Stimulated activated CD4-positive, alpha-beta T cell treated with anti-CD3 and anti-CD28 coated beads, TNF-alpha, amount 100 ng/mL, for 24 hours (primary cell): ENCODE results near the gene HTATIP2.
"Not testable (repeated sequence)": the region's sequence is repeated elsewhere in the genome, so short reads cannot be mapped to it uniquely, and the experiment has no call there.

Source experiments
- DNase-seq, 3 experiments: peaks; one replicate each; pipeline ENCODE4 v3.0.0-alpha.2; 2020; ENCODE audit warnings: low read depth in 3 of 3

The HTATIP2 gene

DNA sequence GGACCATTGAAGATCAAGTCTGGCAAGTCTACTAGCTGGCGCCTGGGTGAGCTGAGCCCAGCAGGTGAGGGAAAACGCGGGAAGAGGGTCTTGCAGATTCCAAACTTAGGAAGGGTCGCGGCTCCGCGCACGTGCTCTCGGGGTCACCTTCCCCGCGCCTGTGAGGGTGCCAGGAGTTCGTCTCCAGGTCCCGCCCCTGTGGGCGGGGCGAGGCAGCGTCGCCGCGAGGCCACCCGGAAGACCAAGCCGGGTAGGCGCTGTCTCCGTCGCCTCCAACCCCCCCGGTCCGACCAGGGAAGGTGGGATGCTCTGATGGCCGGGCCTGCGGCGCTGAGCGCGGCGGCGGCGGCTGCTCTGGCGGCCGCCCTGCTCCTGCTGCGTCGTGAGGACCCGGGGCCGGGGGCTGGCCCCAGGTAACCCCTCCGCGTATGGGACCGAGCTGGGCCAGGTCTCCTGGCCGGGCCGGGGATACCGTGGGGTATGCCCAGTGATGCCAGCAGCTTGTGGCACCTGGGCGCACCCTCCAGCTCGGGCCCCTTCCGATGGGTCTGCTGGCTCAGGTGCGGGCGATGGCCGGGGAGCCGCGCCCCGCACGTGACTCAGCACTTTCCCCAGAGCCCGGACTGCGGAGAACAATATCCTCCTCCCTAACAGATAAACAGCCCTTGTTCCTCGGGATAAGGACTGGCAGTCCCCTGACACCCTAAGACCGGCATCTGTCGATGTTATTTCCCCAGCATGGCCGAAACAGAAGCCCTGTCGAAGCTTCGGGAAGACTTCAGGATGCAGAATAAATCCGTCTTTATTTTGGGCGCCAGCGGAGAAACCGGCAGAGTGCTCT lies at the start of gene HTATIP2:
Gene HTATIP2 (plus strand): TSS at position 215 of the 841 bp plus-strand sequence. CDS start 524 bp downstream, at position 739.
- DNase-seq, result peak; percentile 41 to 71 (median 50)

DNA sequence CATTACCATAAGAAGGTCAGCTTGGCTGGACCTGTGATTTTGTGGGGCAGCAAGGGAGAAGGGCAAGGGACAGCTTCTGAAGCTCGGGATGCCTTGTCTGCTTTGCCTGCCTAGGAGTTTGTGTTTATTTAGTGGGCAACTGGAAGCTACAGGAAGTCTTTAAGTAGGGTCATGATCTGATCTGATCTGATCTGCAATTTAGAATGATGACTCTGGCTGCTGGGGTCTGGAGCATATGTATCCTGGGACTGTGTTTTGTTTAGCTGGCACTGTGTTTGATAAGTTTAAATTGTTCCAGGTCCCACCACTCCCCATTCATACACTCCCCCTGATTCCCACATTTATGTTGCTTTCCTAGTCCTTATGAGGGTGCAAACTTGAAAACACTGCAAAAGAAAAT lies 47.7 kb upstream of the HTATIP2 start:
- no peak for DNase-seq

GRCh38 chr11:20321177-20321576 lies 42.3 kb upstream of the HTATIP2 start:
- DNase-seq, result no peak

DNA sequence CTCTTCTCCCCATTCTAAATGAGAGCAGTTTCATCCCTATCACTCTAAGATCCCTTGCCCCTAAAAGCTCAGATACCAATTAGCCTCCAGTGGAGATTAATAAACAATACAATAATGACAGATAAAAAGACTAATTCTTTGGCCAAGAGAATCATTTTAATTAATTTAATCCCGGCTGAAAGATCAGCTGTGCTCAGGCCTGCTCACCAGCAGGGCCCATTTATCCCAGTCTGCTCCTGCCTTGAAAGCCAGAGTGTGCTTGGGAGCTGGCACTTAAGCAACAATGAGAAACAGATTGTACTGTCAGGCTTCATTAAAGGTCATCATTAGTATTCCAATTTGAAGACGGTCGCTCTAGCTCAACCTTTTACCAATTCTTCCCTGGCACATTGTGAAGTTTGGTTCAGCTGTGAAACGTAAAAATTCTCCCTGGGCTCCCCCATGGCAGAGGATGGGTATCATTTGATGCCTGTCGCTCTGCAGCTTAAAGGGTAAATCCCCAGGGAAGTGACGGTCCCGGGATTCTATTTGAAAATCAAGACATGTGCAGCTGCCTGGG lies 36.1 kb upstream of the HTATIP2 start:
- DNase-seq, result no peak

DNA sequence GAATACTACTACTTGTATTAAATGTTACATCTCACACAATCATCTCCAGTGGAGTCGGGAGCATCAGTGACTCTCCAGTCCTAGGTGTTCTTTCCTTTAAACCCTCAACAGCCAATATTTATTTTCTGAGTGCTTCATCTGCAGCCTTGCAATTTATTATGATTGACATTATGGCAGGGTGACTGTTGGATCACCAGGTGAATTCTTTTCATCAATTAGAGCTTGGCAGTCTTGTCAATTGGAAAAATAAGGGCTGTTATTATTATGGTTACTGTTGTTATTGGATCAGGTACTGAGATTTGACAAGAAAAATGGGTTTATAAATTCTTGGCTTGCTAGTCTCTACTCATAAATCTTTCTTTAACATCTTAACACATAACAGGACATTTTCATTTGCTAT lies 27.5 kb upstream of the HTATIP2 start:
- no peak for DNase-seq

- DNase-seq, result no peak
Measured at GRCh38 chr11:20337526-20338154, 25.9 kb upstream of the HTATIP2 start.

GRCh38 chr11:20342347-20343141 lies 21.0 kb upstream of the HTATIP2 start:
- DNase-seq, result no peak

DNA sequence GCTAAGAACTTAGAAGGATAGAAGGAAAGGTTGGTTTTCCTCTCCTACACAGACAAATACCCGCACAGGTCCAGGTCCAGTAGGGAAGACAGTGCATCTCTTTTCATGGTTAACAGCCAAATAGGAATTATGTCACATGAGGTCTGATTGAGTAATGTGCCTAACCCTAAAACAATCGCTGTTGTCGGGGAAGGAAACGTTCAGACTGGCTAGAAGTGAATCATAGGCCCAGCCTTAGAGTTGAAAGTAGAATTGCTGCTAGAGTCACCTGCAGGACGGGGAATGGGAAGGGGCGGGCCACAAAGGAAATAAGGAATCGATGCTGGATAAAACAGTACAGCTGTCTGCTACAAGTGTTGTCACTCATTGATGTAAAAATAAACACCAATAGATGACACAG lies 12.4 kb upstream of the HTATIP2 start:
- no peak for DNase-seq

- DNase-seq, result no peak
Measured at GRCh38 chr11:20351751-20352262, 11.7 kb upstream of the HTATIP2 start.

DNA sequence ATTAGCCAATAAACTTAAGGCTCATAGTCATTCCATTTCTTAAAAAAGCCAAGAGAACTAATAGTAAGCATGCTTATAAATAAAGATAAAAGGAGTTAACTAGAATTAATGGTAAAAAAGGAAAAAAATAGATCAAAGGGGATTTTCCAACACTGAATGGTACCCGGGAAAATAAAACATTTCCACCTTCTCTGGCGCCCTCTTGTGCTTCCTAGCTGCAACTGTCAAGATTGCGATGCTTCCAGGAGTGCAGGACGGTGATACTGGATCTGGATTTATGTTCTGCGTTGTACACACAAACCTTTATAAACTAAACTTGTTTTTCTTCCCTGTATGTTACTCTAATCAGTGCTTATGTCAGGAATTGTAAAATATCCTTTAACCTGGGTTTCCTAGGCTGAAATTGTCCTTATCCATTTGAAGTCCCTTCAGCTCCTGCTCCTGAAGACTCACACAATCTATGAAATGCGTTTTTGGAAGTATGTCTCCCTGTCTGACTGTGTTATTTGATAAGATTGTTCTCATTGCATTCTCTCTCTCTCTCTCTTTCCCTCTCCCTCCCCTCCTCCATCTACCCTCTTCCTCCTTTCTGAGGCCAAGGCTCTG lies 9.6 kb upstream of the HTATIP2 start:
- no peak for DNase-seq

DNA sequence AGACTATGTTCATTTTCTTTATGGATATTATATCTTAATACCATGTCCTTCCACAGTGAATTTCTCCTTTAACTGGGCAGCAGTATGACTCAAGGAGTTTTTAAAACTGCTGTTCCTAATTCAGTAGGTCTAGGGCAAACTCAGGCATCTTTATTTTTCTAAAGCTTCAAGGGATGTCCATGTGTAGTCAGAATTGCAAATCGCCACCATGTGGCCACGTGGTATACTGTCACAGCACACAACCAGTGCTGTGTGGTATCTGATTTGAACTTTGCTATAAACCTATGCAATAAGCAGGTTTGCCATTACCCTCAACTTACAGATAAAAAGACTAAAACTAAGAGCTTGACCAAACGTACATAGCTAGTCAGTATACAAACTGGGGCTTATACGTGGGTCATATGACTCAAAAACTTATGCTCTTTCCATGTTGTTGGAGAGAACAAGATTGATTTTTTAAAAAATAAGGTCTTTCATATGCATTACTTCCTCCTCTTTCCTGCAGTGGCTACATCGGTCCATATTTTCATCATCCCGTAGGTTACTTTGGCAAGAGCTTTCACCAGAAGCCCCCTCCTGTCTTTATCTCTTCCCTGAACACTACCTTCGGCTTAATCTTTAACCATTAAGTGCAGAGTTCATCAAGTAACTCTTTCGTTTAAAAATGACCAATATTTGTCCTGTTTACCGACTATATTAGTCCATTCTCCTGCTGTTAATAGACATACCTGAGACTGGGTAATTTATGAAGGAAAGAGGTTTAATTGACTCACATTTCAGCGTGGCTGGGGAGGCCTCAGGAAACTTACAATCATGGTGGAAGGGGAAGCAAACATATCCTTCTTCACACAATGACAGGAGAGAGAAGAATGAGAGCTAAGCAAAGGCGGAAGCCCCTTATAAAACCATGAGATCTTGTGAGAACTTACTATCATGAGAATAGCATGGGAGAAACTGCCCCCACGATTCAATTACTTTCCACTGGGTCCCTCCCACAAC lies 8.0 kb upstream of the HTATIP2 start:
- no peak for DNase-seq

GRCh38 chr11:20357150-20357549 lies 6.4 kb upstream of the HTATIP2 start:
- no peak for DNase-seq

GRCh38 chr11:20360650-20361049 lies 2.9 kb upstream of the HTATIP2 start:
- DNase-seq, result no peak

DNA sequence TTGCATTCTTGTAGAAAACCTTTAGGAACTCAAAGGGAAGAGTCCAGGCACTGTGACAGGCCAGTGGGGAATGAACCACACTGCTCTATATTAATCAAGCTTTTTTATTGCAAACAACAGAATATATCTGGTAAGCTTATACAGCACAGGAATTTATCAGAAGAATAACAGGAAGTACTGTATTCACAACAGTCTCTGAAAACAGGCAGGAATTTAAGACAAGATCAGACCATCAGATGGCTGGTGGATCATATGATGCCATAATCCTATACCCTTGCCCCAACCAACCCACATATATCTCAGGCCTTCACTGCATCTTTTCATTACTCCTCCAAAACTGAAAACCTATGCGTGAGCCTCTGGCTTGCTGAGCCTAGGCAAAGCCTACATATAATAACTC lies 1.0 kb upstream of the HTATIP2 start:
- no peak for DNase-seq

- no peak for DNase-seq
Measured at GRCh38 chr11:20363149-20363499, 390 bp upstream of the HTATIP2 start.

DNA sequence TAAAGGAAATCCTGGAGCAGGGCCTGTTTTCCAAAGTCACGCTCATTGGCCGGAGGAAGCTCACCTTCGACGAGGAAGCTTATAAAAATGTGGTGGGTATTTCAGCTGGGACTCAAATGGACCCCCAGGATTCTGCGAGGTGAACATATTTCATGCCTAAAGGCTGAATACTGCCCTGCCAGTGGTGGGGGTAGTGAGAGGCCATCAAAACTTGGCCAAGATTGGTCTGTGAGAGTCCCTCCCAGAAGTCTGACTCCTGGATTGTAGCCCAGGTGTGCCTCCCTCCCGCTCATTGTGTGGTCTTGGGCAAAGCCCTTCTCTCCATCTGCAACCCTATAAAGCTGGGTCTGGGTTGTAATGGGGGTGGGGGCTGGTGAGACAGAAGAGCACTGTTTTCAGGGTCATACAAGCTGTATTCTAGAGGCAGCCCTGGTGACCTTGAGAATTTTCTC lies 853 bp downstream of the HTATIP2 start:
- DNase-seq, result no peak

- not testable (repeated sequence) for DNase-seq
Measured at GRCh38 chr11:20365465-20365864, 2.0 kb downstream of the HTATIP2 start.

- DNase-seq, result peak; percentile 35 to 60 (median 60)
Measured at GRCh38 chr11:20367313-20367948, 3.9 kb downstream of the HTATIP2 start.

- no peak for DNase-seq
Measured at GRCh38 chr11:20368438-20368837, 4.9 kb downstream of the HTATIP2 start.

- DNase-seq, result no peak
Measured at GRCh38 chr11:20369826-20370225, 6.3 kb downstream of the HTATIP2 start.
